CD14-positive monocyte (primary cell): ENCODE data around the gene SLC1A2. TPM values are rescaled to one million over a fixed set of nuclear protein-coding genes. Genes with fewer than 3 reads are reported as not detected.

ENCODE experiments used
- DNase-seq, 3 donors: peaks; one replicate each; pipeline ENCODE4 v3.0.0-alpha.2; 2011 to 2022
- H2AFZ ChIP-seq: 2 replicates; pipeline ENCODE4 v1.6.0; 2012; ENCODE audit warnings: mild to moderate bottlenecking, low read depth, low read length, inconsistent platforms; ENCODE audit not compliant: insufficient read depth, poor library complexity, severe bottlenecking
- H3K27ac ChIP-seq, 2 donors: 1 replicate in 1 of 2; 2 replicates in 1 of 2; pipeline ENCODE4 v1.5.1; 2012 to 2013; ENCODE audit warnings: low read length in 2 of 2, control low read depth in 1 of 2, inconsistent platforms in 1 of 2, low read depth in 1 of 2, mild to moderate bottlenecking in 1 of 2
- H3K27me3 ChIP-seq, 2 donors: one replicate each; pipeline versions ENCODE4 v1.6.0 to v1.6.1; 2011 to 2013; ENCODE audit warnings: low read length in 2 of 2; ENCODE audit not compliant: control insufficient read depth in 2 of 2, insufficient read depth in 2 of 2
- H3K36me3 ChIP-seq, 2 donors: replicated peaks in 1 of 2; 1 replicate in 1 of 2; 2 replicates in 1 of 2; pipeline versions ENCODE4 v1.5.1 to v1.6.1; 2012 to 2013; ENCODE audit warnings: low read length in 2 of 2, control low read depth in 1 of 2, inconsistent platforms in 1 of 2, mild to moderate bottlenecking in 1 of 2; ENCODE audit not compliant: insufficient read depth in 2 of 2, control insufficient read depth in 1 of 2
- H3K4me1 ChIP-seq, 2 donors: 1 replicate in 1 of 2; 2 replicates in 1 of 2; pipeline versions ENCODE4 v1.5.1 to v1.6.1; 2012 to 2013; ENCODE audit warnings: low read length in 2 of 2, control low read depth in 1 of 2, inconsistent platforms in 1 of 2, mild to moderate bottlenecking in 1 of 2, moderate library complexity in 1 of 2; ENCODE audit not compliant: insufficient read depth in 2 of 2, control insufficient read depth in 1 of 2
- H3K4me2 ChIP-seq: replicated peaks from 2 replicates; pipeline ENCODE3; 2012; ENCODE audit warnings: low read length, moderate library complexity, mild to moderate bottlenecking; ENCODE audit not compliant: poor library complexity, severe bottlenecking; ENCODE audit errors: extremely low read depth
- H3K4me3 ChIP-seq, 3 experiments: fragments of 200-600 bp in 1 of 3; sonication (generic) in 1 of 3; replicated peaks in 1 of 3; 1 replicate in 2 of 3; 2 replicates in 1 of 3; pipeline ENCODE4 v1.5.1; 2011 to 2013; ENCODE audit warnings: low read length in 3 of 3, mild to moderate bottlenecking in 3 of 3, control low read depth in 2 of 3, low read depth in 2 of 3, inconsistent platforms in 1 of 3, moderate library complexity in 1 of 3
- H3K79me2 ChIP-seq: 2 replicates; pipeline ENCODE4 v1.6.0; 2012; ENCODE audit warnings: mild to moderate bottlenecking, control low read depth, inconsistent platforms, low read length, moderate library complexity; ENCODE audit not compliant: insufficient read depth
- H3K9ac ChIP-seq: 2 replicates; pipeline ENCODE4 v1.6.0; 2017; ENCODE audit warnings: low read length, mild to moderate bottlenecking; ENCODE audit not compliant: insufficient read depth, poor library complexity, severe bottlenecking
- H3K9me3 ChIP-seq, 2 donors: replicated peaks in 1 of 2; 1 replicate in 1 of 2; 2 replicates in 1 of 2; pipeline versions ENCODE4 v1.5.1 to v1.6.1; 2012 to 2013; ENCODE audit warnings: low read length in 2 of 2, control low read depth in 1 of 2; ENCODE audit not compliant: control insufficient read depth in 1 of 2, insufficient read depth in 1 of 2
- H4K20me1 ChIP-seq: 2 replicates; pipeline ENCODE4 v1.6.0; 2012; ENCODE audit warnings: mild to moderate bottlenecking, low read length, control low read depth, moderate library complexity; ENCODE audit not compliant: insufficient read depth
- H3K27ac Mint-ChIP-seq, 7 donors: one replicate each; pipeline ENCODE4 v1.8.0; 2020; ENCODE audit warnings: mild to moderate bottlenecking in 7 of 7, mixed read lengths in 7 of 7, moderate library complexity in 6 of 7, inconsistent platforms in 2 of 7
- H3K27me3 Mint-ChIP-seq, 3 donors: one replicate each; pipeline ENCODE4 v1.8.0; 2021 to 2022; ENCODE audit warnings: low read depth in 3 of 3, mild to moderate bottlenecking in 3 of 3, mixed read lengths in 3 of 3, moderate library complexity in 3 of 3, inconsistent platforms in 1 of 3
- H3K36me3 Mint-ChIP-seq, 2 donors: one replicate each; pipeline ENCODE4 v1.8.0; 2020; ENCODE audit warnings: mixed read lengths in 2 of 2, inconsistent platforms in 1 of 2, mild to moderate bottlenecking in 1 of 2
- H3K4me1 Mint-ChIP-seq: one replicate; pipeline ENCODE4 v1.8.0; 2020; ENCODE audit warnings: mild to moderate bottlenecking, mixed read lengths
- H3K4me3 Mint-ChIP-seq, 2 donors: one replicate each; pipeline ENCODE4 v1.8.0; 2020; ENCODE audit warnings: mild to moderate bottlenecking in 2 of 2, mixed read lengths in 2 of 2, moderate library complexity in 1 of 2
- H3K9me3 Mint-ChIP-seq, 7 donors: one replicate each; pipeline ENCODE4 v1.8.0; 2020 to 2022; ENCODE audit warnings: mixed read lengths in 7 of 7, mild to moderate bottlenecking in 6 of 7, moderate library complexity in 6 of 7, inconsistent platforms in 2 of 7
- WGBS: methylation state at CpG from one replicate; pipeline ENCODE4 v1.1.5; 2013; ENCODE audit warnings: missing lambda C conversion rate; ENCODE audit not compliant: insufficient coverage; 5-methylcytosine and 5-hydroxymethylcytosine counted together
- intact Hi-C, 2 donors: fragments of 100-400 bp; cut with micrococcal nuclease; formaldehyde crosslinking; loops; one replicate each; pipeline versions ENCODE4 v1.15.0 to v1.15.1; 2023
- polyA plus RNA-seq, 3 donors: library from polyadenylated mRNA; depleted of rRNA in 1 of 3; unstranded in 2 of 3; stranded (reverse) in 1 of 3; fragments of 300-500 nt in 2 of 3; fragments of >200 nt in 1 of 3; fragmentation: Illumina TruSeq in 2 of 3; gene quantifications; 1 replicate in 2 of 3; 2 replicates in 1 of 3; pipeline ENCODE4 v1.2.3, GENCODE V29; 2012 to 2021
- TF ChIP-seq, protein P1 (sequence below): fragments of 200-600 bp; IDR thresholded peaks from one replicate; pipeline ENCODE4 v1.8.0; 2022; ENCODE audit warnings: antibody characterized with exemption, mild to moderate bottlenecking

Gene SLC1A2
- polyA plus RNA-seq, 3 donors: 0.07 TPM; not detected in 2

GRCh38 chr11:35242412-35243242 lies 176.7 kb downstream of the SLC1A2 start:
- no peak overlapping the region for H3K4me3 Mint-ChIP-seq
- no peak for DNase-seq
- Histone ChIP-seq H3K79me2 (no peaks in the 10 kb centered on the region), H4K20me1 (no peaks in the 10 kb centered on the region), H3K4me2 (no peak overlapping the region), H3K27me3 (no peaks in the 10 kb centered on the region), H3K4me1 (peaks cover 16 to 23% of the 10 kb centered on the region in 2 donors), H2AFZ (no peak overlapping the region), H3K9ac (no peak overlapping the region), H3K36me3 (no peaks in the 10 kb centered on the region), H3K27ac (no peak overlapping the region), H3K9me3 (no peaks in the 10 kb centered on the region), H3K4me3 (no peak overlapping the region)
- TF ChIP-seq, protein P1, sequence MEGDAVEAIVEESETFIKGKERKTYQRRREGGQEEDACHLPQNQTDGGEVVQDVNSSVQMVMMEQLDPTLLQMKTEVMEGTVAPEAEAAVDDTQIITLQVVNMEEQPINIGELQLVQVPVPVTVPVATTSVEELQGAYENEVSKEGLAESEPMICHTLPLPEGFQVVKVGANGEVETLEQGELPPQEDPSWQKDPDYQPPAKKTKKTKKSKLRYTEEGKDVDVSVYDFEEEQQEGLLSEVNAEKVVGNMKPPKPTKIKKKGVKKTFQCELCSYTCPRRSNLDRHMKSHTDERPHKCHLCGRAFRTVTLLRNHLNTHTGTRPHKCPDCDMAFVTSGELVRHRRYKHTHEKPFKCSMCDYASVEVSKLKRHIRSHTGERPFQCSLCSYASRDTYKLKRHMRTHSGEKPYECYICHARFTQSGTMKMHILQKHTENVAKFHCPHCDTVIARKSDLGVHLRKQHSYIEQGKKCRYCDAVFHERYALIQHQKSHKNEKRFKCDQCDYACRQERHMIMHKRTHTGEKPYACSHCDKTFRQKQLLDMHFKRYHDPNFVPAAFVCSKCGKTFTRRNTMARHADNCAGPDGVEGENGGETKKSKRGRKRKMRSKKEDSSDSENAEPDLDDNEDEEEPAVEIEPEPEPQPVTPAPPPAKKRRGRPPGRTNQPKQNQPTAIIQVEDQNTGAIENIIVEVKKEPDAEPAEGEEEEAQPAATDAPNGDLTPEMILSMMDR: no peak
- peaks cover 21% of the 10 kb centered on the region for H3K4me1 Mint-ChIP-seq
- peaks cover 0 to 3% (median 0%) of the 10 kb centered on the region in 3 donors for H3K27me3 Mint-ChIP-seq
- no peak overlapping the region for H3K27ac Mint-ChIP-seq
- WGBS: 100% methylated on average over 1 of the region's 3 CpGs
- no peaks in the 10 kb centered on the region for H3K36me3 Mint-ChIP-seq
- H3K9me3 Mint-ChIP-seq: peaks cover 0 to 2% (median 0%) of the 10 kb centered on the region in 7 donors
- intact Hi-C loops: loop anchor here in 1 of 2 donors (10.0 kb wide), 1 partner anchor 52 kb away; no protein-coding TSS in a partner anchor

DNA sequence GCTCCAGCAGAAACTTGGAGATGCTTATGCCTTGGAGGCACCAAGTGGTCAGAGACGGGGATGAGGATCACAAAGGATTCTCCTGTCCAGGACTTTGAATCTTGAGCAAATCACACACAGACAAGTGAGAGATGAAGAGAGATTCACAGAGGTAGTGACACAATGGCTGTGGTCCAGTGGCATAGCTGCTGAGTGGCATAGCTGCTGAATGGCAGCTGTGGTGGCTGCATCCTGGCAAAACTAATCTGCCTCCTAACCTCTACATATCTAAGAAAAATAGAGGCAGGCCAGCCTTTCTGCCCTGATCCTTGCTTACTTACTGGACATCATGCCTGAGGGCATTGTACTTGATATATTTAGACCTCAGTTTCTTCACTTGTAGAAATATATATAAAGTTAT lies 177.8 kb downstream of the SLC1A2 start:
- Mint-ChIP-seq H3K27me3 (peaks cover 0 to 3% (median 0%) of the 10 kb centered on the region in 3 donors), H3K4me3 (no peak overlapping the region), H3K9me3 (peaks cover 0 to 2% (median 0%) of the 10 kb centered on the region in 7 donors), H3K27ac (no peak overlapping the region), H3K36me3 (no peaks in the 10 kb centered on the region), H3K4me1 (peaks cover 32% of the 10 kb centered on the region)
- TF ChIP-seq, protein P1: no peak
- Histone ChIP-seq H3K9ac (no peak overlapping the region), H3K27ac (no peak overlapping the region), H3K36me3 (no peaks in the 10 kb centered on the region), H3K27me3 (no peaks in the 10 kb centered on the region), H4K20me1 (no peaks in the 10 kb centered on the region), H3K79me2 (no peaks in the 10 kb centered on the region), H3K4me3 (no peak overlapping the region), H3K9me3 (no peaks in the 10 kb centered on the region), H2AFZ (no peak overlapping the region), H3K4me2 (no peak overlapping the region), H3K4me1 (peaks cover 27 to 34% of the 10 kb centered on the region in 2 donors)
- DNase-seq: no peak
- intact Hi-C loops: loop anchor here in 1 of 2 donors (10.0 kb wide), 1 partner anchor 53 kb away; no protein-coding TSS in a partner anchor
- no CpG with 5 or more reads among the region's 1 CpG for WGBS
